GM23338 (cell line): Measurements from ENCODE around the gene PPM1L. TPM values are rescaled to one million over a fixed set of nuclear protein-coding genes. Genes with fewer than 3 reads are reported as not detected.

Source experiments
- ATAC-seq: fragments of 200-7000 bp; cut with Tn5 transposase; 3 replicates; pipeline ENCODE4 v1.9.1; 2020
- DNase-seq: peaks from one replicate; pipeline ENCODE4 v3.0.0-alpha.2; 2015; ENCODE audit warnings: low spot score
- H2AFZ ChIP-seq: fragments of 200-600 bp; sonication (generic); 2 replicates; pipeline ENCODE4 v1.8.0; 2016; ENCODE audit warnings: antibody characterized with exemption, mild to moderate bottlenecking, moderate library complexity
- H3F3A ChIP-seq: fragments of 200-600 bp; sonication (generic); replicated peaks from 2 replicates; pipeline ENCODE4 v1.8.0; 2017; ENCODE audit warnings: antibody characterized with exemption, mixed run types, low read depth
- H3K27ac ChIP-seq: fragments of 200-600 bp; sonication (generic); 2 replicates; pipeline ENCODE4 v1.6.1; 2016; ENCODE audit warnings: low read depth
- H3K27me3 ChIP-seq: fragments of 200-600 bp; sonication (generic); 2 replicates; pipeline ENCODE4 v1.8.0; 2016; ENCODE audit warnings: mild to moderate bottlenecking, mixed run types, moderate library complexity; ENCODE audit not compliant: insufficient read depth
- H3K36me3 ChIP-seq: fragments of 200-600 bp; sonication (generic); 2 replicates; pipeline ENCODE4 v1.8.0; 2016; ENCODE audit warnings: mild to moderate bottlenecking; ENCODE audit not compliant: insufficient read depth
- H3K4me1 ChIP-seq: fragments of 200-600 bp; sonication (generic); 2 replicates; pipeline ENCODE4 v1.8.0; 2016; ENCODE audit warnings: mild to moderate bottlenecking, moderate library complexity; ENCODE audit not compliant: insufficient read depth
- H3K4me2 ChIP-seq: fragments of 200-600 bp; sonication (generic); 2 replicates; pipeline ENCODE4 v1.7.1; 2017; ENCODE audit warnings: mixed run types
- H3K4me3 ChIP-seq: fragments of 200-600 bp; sonication (generic); 2 replicates; pipeline ENCODE4 v1.6.1; 2016; ENCODE audit warnings: mixed run types
- H3K79me2 ChIP-seq: fragments of 200-600 bp; sonication (generic); replicated peaks from 2 replicates; pipeline ENCODE4 v1.8.0; 2017; ENCODE audit warnings: mild to moderate bottlenecking; ENCODE audit not compliant: insufficient read depth
- H3K9me2 ChIP-seq: fragments of 200-600 bp; sonication (generic); 2 replicates; pipeline ENCODE4 v1.8.0; 2017; ENCODE audit not compliant: insufficient read depth
- H4K20me1 ChIP-seq: fragments of 200-600 bp; sonication (generic); replicated peaks from 2 replicates; pipeline ENCODE4 v1.8.0; 2017; ENCODE audit warnings: mild to moderate bottlenecking; ENCODE audit not compliant: insufficient read depth
- H3K27ac Mint-ChIP-seq: 2 replicates; pipeline ENCODE4 v1.8.0; 2020; ENCODE audit warnings: inconsistent platforms, mild to moderate bottlenecking, moderate library complexity, mixed read lengths
- H3K27me3 Mint-ChIP-seq: 3 replicates; pipeline ENCODE4 v1.8.0; 2022; ENCODE audit warnings: low read depth, mild to moderate bottlenecking, moderate library complexity, mixed read lengths, inconsistent platforms; ENCODE audit not compliant: insufficient read depth, poor library complexity
- H3K36me3 Mint-ChIP-seq: 3 replicates; pipeline ENCODE4 v1.8.0; 2021; ENCODE audit warnings: low read depth, mild to moderate bottlenecking, inconsistent platforms, moderate library complexity, mixed read lengths
- H3K4me1 Mint-ChIP-seq: 3 replicates; pipeline ENCODE4 v1.8.0; 2020; ENCODE audit warnings: mild to moderate bottlenecking, inconsistent platforms, mixed read lengths
- H3K4me3 Mint-ChIP-seq: 3 replicates; pipeline ENCODE4 v1.8.0; 2021; ENCODE audit warnings: moderate library complexity, mild to moderate bottlenecking, inconsistent platforms, mixed read lengths
- H3K9me3 Mint-ChIP-seq: 3 replicates; pipeline ENCODE4 v1.8.0; 2020; ENCODE audit warnings: moderate library complexity, mild to moderate bottlenecking, inconsistent platforms, mixed read lengths
- CREB1 ChIP-seq: fragments of 250-450 bp; sonication (Bioruptor Pico); IDR thresholded peaks from 2 replicates; pipeline ENCODE4 v1.5.0; 2020; ENCODE audit warnings: low read depth, mild to moderate bottlenecking, moderate library complexity
- EZH2 ChIP-seq: fragments of 200-600 bp; sonication (generic); IDR thresholded peaks from one replicate; pipeline ENCODE4 v1.8.0; 2017; ENCODE audit warnings: antibody characterized with exemption, mild to moderate bottlenecking, low read depth; ENCODE audit not compliant: unreplicated experiment
- POLR2AphosphoS5 ChIP-seq: IDR thresholded peaks from 2 replicates; pipeline ENCODE4 v1.6.1; 2016; ENCODE audit warnings: antibody characterized with exemption, low read depth
- ZNF331 ChIP-seq: fragments of 250-450 bp; sonication (Bioruptor Pico); IDR thresholded peaks from 2 replicates; pipeline ENCODE4 v1.5.0; 2020; ENCODE audit warnings: low read depth, mild to moderate bottlenecking, moderate library complexity
- polyA plus RNA-seq: library from polyadenylated mRNA; unstranded; fragments of >200 nt; fragmentation: Nextera tagmentation; extraction: Ambion mirVana; gene quantifications from 2 replicates; pipeline ENCODE4 v1.2.1, GENCODE V29; 2016
- total RNA-seq: library from RNA; depleted of rRNA; stranded (reverse); fragments of >200 nt; shearing (Covaris generic); gene quantifications from 2 replicates; pipeline ENCODE4 v1.2.3, GENCODE V29; 2014
- TF ChIP-seq, protein P1 (sequence below): IDR thresholded peaks from one replicate; pipeline ENCODE4 v1.6.1; 2018; ENCODE audit warnings: antibody characterized with exemption; ENCODE audit not compliant: unreplicated experiment
- TF ChIP-seq, protein P2 (sequence below): fragments of 250-450 bp; sonication (Bioruptor Pico); IDR thresholded peaks from 2 replicates; pipeline ENCODE4 v1.5.0; 2020; ENCODE audit warnings: mild to moderate bottlenecking, moderate library complexity

The PPM1L gene
- total and polyA plus RNA-seq, 2 experiments from 2014 or later = 3.9 to 26.4 TPM

DNA sequence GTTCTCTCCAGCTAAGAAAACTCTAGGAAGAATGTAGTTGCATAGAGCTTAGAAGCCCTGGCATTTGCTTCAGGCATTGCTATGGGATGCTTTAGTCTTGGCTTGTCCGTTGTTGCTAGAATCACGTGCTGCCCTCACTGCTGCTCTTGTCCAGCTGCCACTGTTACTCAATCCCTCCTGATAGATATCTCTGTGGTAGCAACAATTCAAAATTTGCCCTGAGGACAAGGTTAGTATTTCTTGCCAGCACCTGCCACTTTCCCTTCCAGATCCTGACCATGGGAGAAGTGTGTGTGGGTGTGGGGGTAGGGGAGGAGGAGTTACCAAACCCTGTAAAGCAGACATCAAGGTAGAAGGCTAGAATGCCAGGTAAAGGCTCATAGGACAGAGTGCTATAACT is 113.8 kb downstream of the PPM1L start (continued):
- TF ChIP-seq, protein P1, sequence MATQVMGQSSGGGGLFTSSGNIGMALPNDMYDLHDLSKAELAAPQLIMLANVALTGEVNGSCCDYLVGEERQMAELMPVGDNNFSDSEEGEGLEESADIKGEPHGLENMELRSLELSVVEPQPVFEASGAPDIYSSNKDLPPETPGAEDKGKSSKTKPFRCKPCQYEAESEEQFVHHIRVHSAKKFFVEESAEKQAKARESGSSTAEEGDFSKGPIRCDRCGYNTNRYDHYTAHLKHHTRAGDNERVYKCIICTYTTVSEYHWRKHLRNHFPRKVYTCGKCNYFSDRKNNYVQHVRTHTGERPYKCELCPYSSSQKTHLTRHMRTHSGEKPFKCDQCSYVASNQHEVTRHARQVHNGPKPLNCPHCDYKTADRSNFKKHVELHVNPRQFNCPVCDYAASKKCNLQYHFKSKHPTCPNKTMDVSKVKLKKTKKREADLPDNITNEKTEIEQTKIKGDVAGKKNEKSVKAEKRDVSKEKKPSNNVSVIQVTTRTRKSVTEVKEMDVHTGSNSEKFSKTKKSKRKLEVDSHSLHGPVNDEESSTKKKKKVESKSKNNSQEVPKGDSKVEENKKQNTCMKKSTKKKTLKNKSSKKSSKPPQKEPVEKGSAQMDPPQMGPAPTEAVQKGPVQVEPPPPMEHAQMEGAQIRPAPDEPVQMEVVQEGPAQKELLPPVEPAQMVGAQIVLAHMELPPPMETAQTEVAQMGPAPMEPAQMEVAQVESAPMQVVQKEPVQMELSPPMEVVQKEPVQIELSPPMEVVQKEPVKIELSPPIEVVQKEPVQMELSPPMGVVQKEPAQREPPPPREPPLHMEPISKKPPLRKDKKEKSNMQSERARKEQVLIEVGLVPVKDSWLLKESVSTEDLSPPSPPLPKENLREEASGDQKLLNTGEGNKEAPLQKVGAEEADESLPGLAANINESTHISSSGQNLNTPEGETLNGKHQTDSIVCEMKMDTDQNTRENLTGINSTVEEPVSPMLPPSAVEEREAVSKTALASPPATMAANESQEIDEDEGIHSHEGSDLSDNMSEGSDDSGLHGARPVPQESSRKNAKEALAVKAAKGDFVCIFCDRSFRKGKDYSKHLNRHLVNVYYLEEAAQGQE = no peak
- no peak for TF ChIP-seq EZH2
- TF ChIP-seq POLR2AphosphoS5 = no peak

DNA sequence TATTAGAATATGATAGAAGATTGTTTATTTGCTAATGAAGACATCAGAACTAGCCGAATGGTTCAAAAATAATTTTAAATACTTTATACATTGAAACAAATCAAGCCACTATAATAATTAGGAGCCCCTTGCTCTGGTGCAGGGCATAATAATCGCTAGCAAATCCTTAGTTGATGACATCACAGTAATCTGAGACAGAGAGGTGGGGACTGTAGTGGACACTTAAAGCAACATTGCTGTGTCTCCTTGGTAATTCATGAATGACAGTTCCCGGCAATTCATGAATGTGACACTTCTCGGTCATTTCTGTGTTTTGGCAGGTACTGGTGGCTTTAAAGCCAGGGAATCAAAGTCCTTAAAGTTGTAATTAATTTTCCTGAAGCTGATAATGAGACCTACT is 114.3 kb downstream of the PPM1L start:
- Histone ChIP-seq H3F3A (no peaks in the 10 kb centered on the region), H2AFZ (no peak overlapping the region), H3K9me2 (no peaks in the 10 kb centered on the region), H3K79me2 (no peaks in the 10 kb centered on the region), H3K4me2 (no peak overlapping the region), H3K4me1 (peaks cover 6% of the 10 kb centered on the region; the same call in 1 of the 2 replicates), H3K36me3 (no peaks in the 10 kb centered on the region), H3K4me3 (no peak overlapping the region), H4K20me1 (peaks cover 3% of the 10 kb centered on the region; the same call in 1 of the 2 replicates), H3K27me3 (no peaks in the 10 kb centered on the region), H3K27ac (no peak overlapping the region)
- TF ChIP-seq, protein P2, sequence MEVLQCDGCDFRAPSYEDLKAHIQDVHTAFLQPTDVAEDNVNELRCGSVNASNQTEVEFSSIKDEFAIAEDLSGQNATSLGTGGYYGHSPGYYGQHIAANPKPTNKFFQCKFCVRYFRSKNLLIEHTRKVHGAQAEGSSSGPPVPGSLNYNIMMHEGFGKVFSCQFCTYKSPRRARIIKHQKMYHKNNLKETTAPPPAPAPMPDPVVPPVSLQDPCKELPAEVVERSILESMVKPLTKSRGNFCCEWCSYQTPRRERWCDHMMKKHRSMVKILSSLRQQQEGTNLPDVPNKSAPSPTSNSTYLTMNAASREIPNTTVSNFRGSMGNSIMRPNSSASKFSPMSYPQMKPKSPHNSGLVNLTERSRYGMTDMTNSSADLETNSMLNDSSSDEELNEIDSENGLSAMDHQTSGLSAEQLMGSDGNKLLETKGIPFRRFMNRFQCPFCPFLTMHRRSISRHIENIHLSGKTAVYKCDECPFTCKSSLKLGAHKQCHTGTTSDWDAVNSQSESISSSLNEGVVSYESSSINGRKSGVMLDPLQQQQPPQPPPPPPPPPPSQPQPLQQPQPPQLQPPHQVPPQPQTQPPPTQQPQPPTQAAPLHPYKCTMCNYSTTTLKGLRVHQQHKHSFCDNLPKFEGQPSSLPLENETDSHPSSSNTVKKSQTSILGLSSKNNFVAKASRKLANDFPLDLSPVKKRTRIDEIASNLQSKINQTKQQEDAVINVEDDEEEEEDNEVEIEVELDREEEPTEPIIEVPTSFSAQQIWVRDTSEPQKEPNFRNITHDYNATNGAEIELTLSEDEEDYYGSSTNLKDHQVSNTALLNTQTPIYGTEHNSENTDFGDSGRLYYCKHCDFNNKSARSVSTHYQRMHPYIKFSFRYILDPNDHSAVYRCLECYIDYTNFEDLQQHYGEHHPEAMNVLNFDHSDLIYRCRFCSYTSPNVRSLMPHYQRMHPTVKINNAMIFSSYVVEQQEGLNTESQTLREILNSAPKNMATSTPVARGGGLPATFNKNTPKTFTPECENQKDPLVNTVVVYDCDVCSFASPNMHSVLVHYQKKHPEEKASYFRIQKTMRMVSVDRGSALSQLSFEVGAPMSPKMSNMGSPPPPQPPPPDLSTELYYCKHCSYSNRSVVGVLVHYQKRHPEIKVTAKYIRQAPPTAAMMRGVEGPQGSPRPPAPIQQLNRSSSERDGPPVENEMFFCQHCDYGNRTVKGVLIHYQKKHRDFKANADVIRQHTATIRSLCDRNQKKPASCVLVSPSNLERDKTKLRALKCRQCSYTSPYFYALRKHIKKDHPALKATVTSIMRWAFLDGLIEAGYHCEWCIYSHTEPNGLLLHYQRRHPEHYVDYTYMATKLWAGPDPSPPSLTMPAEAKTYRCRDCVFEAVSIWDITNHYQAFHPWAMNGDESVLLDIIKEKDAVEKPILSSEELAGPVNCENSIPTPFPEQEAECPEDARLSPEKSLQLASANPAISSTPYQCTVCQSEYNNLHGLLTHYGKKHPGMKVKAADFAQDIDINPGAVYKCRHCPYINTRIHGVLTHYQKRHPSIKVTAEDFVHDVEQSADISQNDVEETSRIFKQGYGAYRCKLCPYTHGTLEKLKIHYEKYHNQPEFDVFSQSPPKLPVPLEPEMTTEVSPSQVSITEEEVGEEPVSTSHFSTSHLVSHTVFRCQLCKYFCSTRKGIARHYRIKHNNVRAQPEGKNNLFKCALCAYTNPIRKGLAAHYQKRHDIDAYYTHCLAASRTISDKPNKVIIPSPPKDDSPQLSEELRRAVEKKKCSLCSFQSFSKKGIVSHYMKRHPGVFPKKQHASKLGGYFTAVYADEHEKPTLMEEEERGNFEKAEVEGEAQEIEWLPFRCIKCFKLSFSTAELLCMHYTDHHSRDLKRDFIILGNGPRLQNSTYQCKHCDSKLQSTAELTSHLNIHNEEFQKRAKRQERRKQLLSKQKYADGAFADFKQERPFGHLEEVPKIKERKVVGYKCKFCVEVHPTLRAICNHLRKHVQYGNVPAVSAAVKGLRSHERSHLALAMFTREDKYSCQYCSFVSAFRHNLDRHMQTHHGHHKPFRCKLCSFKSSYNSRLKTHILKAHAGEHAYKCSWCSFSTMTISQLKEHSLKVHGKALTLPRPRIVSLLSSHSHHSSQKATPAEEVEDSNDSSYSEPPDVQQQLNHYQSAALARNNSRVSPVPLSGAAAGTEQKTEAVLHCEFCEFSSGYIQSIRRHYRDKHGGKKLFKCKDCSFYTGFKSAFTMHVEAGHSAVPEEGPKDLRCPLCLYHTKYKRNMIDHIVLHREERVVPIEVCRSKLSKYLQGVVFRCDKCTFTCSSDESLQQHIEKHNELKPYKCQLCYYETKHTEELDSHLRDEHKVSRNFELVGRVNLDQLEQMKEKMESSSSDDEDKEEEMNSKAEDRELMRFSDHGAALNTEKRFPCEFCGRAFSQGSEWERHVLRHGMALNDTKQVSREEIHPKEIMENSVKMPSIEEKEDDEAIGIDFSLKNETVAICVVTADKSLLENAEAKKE (CRISPR knock-in tag) = no peak
- TF ChIP-seq, protein P1 = no peak
- TF ChIP-seq EZH2 (no peak), CREB1 (CRISPR knock-in tag) (0 out of 2 replicates have a peak, but pooled peaks have one; percentile 43), ZNF331 (no peak)
- Mint-ChIP-seq H3K9me3 (no peaks in the 10 kb centered on the region), H3K27ac (no peak overlapping the region), H3K36me3 (no peaks in the 10 kb centered on the region), H3K4me3 (no peak overlapping the region), H3K27me3 (no peaks in the 10 kb centered on the region), H3K4me1 (peaks cover 15% of the 10 kb centered on the region; the same call in 2 of the 3 replicates)
- ATAC-seq (no peak), DNase-seq (peak; percentile 22)
